Measurements from ENCODE around the gene PALLD.
A peak's percentile ranks its signal among the peaks of the same experiment; 100 is the strongest.
"Not testable (repeated sequence)": the region's sequence is repeated elsewhere in the genome, so short reads cannot be mapped to it uniquely, and the experiment has no call there.

PALLD gene

DNA sequence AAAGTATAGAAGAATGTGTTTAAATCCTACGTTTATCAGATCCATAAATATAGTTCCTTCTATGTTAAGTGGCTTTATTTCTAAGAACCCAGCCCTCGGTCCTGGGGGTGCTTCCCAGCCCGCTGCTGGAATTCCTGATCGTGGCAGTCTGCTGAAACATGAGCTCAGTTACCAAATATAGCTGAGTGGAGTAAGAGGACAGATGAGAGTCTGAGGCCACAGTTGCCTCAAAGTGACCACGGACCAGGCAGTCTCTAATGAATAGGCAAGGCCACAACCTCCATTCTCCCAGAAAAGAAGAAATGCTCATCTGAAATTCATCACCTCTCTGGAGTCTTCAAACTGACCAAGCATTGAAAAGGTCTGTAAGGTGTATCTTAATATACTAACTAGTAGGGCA is at the start of gene PALLD:
Gene PALLD, plus strand, starts transcription at position 219 of the 400 bp plus-strand sequence.
- DNase-seq, result no peak

DNA sequence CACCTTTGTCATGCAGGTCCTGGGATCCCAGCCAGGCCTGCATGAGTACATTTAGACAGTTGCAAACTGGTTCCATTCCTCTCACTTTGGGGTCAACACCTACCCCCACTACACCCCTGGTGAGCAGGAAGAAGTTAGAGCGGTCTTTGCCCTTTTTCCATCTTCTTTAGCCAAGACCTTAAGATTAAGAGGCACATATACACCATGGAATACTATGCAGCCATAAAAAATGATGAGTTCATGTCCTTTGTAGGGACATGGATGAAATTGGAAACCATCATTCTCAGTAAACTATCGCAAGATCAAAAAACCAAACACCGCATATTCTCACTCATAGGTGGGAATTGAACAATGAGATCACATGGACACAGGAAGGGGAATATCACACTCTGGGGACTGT is 47.8 kb upstream of the PALLD start:
- not testable (repeated sequence) for DNase-seq

GRCh38 chr4:168449719-168450452 is 47.0 kb upstream of the PALLD start:
- no peak for DNase-seq

DNA sequence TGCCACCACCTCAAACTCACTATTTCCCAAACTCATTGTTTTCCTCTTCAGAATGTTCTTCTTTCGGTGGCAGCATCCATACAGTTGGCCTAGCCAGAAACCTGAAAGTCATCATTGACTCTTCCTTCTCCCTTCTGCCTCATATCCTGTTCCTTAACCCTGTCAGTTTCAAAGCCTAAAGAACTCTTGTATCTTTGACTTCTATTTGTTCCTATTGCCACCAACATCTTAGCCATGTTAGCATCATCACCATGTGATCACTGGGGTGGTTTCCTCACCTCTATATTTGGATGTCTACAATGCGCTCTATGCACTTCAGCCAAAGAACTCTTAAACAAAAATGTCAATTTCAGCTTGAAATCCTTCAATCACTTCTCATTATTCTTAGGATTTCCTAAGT is 45.5 kb upstream of the PALLD start:
- DNase-seq, result no peak

DNA sequence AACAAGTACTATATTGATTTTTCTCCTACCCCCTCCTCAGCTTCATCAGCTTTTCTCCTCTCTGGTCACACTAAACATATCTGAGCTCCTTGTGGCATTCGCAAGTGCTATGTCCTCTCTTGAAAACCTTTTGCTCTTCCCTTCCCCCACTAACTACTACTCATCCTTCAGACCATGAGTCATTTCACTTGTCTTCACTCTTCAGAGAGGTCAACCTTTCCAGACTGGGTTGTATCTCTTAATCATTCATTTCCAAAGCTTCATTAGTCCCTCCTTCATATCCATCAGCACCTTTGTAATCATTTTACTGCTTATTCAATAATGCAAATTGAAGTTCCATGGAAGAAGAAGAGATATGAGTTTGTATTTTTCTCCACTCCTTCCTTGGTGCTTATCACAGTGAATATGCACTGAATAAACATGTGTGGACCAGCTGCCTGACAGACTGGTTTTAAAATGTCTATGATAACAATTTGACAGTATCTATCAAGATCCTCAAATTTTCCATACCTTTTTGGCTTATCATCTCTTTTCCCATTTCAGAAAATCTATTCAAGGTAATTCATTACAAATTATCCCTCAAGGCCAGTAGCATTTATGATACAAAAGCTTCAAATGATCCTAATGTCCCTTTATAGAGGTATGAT is 45.0 kb upstream of the PALLD start:
- no peak for DNase-seq

DNA sequence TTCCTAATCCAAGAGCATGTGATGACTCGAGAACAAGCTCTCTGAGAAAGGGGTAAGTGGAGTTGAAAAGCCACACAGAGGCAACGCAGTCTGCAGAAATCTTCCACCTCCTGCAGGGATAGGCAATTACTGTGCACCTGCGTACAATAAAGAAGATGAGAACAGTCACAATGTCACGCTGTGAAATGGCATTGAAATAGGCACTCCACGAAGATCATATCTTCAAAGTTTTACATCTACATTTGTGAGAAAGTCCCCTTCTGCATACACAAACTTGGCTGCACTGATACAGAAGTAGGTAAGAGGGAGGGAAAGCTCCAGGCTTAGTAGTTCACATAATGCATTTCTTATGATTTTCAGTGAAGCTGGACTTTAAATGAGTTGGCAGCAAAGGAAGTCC is 43.7 kb upstream of the PALLD start:
- DNase-seq, result no peak

DNA sequence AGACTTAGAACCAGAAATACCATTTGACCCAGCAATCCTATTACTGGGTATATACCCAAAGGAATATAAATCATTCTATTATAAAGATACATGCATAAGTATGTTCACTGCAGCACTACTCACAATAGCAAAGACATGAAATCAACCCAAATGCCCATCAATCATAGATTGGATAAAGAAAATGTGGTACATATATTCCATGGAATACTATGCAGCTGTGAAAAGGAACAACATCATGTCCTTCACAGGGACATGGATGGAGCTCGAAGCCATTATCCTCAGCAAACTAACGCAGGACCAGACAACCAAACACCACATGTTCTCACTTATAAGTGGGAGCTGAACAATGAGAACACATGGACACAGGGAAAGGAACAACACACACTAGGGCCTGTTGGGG is 38.6 kb upstream of the PALLD start:
- DNase-seq, result not testable (repeated sequence)

DNA sequence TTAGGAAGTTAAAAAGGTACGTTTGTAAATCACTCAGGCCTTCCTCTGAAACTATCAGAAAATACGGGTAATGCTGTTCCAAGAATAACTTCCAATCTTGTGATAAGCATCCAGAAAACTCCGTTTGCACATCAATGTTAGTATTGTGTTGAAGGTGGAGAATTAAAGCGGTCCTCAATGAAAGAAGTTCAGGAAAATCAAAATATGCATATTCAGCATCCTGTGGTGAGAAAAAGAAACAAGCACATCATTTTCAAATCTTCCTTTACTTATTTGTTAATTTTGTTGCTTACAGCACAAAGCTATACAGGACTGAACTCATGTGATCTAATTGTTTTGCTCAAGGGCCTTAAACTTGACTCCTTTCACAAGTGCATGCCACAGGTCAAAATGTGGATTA is 35.0 kb upstream of the PALLD start:
- no peak for DNase-seq

DNA sequence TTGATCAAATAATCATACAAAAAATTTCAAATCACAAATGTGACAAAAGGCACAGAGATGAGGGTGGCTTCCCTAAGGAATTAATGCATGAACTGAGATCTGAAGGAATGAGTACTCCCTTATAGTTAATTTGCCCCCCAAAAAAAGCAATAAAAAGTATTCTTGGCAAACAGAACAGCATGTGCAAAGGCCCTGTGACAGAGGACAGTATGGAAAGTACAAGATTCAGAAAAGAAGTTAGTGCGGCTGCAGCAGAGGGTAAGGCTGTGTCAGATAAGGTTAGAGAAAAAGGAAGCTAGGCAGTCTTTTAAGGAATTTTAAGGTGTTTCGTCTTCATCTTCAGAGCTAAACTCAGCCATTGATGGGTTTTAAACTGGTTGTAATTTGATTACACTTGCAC is 23.9 kb upstream of the PALLD start:
- DNase-seq, result no peak

DNA sequence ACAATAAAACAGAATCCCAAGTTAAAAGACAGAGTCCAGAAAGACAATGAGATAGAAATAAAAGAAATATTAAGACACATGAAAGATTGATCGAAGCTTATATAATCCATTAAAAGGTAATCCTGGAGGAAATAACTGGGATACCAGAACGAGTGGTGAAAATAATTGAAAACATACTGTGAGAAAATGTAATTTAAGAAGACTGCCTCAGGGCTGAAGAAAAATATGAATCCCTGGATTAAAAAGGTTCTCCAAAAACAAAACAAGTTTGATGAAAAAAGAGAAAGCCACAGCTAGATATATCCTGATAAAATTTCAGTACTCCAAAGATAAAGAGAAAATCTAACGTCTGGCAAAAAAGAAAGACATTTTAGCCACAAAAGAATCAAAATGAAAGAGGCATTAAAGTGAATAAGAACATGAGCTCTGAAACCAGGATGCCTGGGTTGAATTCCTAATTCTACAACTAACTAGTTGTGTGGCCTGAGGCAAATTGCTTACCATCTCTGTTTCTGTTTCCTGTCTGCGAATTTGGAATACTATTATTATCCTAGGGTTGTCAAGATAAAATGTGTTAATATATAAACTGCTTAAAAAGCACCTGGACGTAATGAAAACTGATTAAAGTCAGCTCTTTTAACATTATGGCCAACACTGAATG is 22.1 kb upstream of the PALLD start:
- no peak for DNase-seq

DNA sequence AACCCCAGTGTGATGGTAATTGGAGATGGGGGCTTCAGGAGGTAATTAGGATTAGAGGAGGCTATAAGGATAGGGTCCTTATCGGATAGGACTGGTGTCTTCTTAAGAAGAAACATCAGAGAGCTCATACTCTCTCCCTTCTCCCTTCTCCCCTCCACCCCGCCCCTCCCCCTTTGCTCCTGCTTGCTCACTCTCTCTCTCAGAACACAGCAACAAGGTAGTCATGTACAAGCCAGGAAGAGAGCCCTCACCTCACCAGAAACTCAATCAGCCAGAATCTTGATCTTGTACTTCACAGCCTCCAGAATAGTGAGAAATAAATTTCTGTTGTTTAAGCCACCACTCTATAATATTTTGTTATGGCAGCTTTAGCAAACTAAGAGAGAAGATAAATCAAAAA is 21.1 kb upstream of the PALLD start:
- DNase-seq, result peak; percentile 41

DNA sequence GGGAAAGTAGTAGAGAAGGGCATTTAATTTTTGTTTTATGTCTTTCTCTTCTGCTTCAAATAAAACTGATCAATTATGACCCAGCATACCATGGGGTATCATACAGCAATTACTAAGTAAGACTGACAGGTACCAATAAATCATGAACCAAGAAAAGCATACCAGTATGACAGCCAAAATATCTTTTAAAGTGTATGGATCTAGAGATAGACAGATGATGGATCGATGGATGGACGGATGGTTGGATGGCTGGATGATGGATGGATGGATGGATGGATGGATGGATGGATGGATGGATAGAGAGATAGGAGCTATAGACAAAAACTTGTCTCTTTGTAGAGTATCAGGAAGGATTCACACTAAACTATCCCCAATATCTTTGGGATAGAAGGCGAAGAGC is 18.0 kb upstream of the PALLD start:
- no peak for DNase-seq

DNA sequence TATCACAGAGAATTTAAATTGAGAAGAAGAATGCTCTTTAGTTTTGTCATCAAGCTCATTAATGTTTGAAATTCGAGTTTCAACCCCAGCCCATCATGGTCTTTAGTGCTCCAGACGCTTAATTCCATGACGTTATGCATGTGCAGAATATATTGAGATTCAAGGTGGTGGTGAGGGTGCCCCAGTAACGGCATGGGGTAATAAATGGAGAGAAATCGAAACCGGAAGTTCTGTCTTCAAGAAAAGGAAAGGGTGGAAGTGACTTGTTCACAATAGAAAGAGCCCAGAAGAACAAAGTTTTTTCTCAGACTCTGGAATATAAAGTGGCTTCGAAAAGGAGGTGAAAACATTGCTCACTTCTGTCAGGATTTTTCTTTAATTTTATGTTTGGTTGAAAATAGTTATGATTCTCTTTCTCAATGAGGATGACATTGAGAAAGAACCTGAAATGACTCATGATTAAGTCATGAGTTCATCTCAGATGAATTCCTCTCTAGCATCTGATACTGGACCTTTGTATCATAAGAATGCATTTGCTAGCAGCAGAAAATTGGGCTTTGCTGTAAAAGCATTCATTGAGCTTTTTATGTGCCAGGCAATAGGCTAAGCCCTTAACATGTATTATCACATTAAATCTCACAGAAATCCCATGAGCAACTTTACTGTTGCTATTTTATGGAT is 15.8 kb upstream of the PALLD start:
- DNase-seq, result peak; percentile 34

GRCh38 chr4:168483811-168484210 is 13.0 kb upstream of the PALLD start:
- no peak for DNase-seq

GRCh38 chr4:168484626-168485025 is 12.2 kb upstream of the PALLD start:
- no peak for DNase-seq

GRCh38 chr4:168485156-168485910 is 11.5 kb upstream of the PALLD start:
- no peak for DNase-seq

DNA sequence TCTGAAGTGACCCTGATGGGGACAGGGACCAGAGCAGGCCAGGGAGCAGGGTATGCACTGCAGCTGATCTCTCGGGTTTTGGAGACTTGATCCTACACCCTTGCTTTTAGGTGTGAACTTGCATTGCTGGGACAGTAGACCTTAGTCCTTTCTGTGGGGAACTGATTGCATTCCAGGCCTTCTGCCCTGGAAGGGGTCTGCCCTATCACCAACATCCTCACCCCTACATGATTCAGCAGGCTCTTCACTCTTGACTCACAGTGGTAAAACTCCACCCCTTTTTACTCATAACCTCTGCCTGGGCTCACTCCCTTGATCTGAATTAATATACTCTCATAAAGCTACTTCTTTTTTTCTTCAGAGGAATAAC is 10.0 kb upstream of the PALLD start:
- DNase-seq, result no peak

DNA sequence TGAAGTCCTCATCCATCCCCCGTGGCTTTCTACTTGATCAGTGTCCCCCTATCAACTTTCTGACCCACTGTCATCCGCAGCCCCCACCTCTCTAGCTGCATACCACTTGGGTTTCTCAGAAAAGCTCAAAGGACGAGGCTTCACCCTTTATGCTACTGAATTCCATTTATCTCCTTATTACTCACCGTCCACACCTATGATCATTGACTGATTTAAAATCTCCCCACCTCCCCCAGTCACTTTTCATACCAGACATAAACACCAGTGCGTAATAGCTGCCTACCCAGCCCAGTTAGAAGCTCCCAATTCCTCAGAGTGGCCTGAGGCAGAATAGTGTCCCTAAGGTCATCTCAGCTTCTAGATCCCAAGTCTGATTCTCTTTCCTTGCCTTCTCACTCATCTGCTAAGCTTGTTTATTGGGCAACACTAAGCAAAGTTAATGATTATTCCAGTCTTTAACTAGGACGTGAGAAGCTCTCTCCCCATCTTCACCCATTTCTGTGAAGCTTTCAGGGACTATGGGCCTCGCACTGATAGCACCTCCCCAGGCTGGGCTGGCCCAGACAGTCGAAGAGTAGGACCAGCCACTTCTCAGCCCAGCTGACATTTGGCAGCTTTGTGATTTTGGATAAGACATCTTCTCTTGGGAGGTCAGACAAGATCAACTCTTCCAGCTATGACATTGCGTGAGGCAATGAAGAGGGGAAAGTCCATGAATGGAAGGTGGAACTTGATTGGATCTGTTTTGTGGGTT is 9.4 kb upstream of the PALLD start:
- DNase-seq, result no peak

- DNase-seq, result no peak
Observed at GRCh38 chr4:168488869-168489274, 8.0 kb upstream of the PALLD start.

DNA sequence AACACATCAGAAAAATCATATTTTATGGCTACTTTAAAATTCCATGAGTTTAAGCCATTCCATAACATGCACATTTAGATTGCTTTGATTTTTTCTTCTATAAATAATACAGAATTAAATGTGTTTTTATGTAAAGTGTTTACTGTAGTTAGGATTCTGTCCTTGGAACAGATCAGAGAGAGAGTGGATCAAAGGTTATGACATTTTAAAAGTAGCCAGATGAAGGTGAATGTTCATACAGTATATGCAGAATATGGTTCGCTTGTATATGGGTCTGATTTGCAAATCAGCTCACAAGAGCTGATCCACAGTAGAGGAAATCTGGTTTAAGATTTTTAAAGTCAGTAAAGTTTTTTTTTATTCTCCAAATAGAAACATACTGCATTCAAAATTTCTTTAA is 7.2 kb upstream of the PALLD start:
- no peak for DNase-seq

DNA sequence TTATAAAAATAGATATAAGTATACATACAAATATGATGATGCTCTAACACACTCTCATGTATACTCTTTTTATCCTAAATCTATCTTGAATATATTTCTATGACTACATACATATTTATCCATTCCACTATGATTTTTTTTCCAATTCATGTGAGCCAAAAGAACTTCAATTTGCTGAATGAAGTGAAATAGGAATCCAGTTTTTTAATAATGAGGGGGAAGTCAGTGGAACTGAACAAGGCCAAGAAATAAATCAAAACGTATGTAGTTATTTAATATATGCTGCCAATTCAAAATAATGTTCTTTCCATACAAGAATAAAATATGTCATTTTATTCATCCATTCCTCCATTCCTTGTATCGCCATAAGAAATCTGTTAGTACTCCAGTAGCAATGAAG is 6.1 kb upstream of the PALLD start:
- no peak for DNase-seq

GRCh38 chr4:168491563-168491962 is 5.3 kb upstream of the PALLD start:
- DNase-seq, result no peak
